GM18511 (cell line): ENCODE data around the gene FAM184B.

Experiments used
- ATAC-seq: cut with Tn5 transposase; IDR thresholded peaks from one replicate; pipeline ENCODE4 v1.9.1; 2021; ENCODE audit warnings: mild to moderate bottlenecking, moderate library complexity; ENCODE audit not compliant: unreplicated experiment

FAM184B gene

DNA sequence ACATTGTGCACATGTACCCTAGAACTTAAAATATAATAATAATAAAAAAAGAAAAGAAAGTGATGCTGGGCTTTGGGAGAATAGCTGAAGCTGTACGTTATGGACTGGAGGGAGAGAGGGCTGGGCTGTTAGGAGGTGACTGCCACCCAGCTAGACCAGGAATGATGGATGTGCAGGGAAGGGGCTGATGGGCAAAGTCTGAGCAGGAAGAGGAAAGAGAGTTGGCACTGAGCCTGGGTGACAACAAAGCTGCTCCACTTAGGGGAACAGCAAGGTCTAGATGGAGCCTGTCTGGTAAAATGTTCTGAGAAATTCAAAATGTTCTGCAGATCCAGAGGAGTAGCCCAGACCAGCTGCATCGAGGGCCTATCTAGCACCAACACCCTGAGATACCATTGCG is 134.7 kb downstream of the FAM184B start:
- ATAC-seq: no peak

DNA sequence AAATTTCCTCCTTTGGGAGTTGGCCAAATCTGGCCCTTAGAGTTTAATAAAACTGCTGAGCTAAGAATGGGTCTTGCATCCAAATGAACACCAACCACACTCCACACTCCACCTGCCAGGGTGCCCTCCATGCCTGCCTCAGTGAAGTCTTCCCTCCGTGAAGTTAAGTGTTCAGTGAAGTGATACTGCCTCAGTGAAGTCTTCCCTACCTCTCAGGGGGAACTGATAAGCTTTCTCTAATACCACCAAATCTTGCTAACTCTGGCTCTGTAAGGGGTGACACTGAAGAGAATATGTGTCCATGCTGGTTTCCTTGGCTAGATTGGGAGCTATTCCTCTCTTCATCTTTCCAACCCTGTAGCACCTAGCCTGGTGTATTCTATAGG is 139.0 kb downstream of the FAM184B start:
- no peak for ATAC-seq

DNA sequence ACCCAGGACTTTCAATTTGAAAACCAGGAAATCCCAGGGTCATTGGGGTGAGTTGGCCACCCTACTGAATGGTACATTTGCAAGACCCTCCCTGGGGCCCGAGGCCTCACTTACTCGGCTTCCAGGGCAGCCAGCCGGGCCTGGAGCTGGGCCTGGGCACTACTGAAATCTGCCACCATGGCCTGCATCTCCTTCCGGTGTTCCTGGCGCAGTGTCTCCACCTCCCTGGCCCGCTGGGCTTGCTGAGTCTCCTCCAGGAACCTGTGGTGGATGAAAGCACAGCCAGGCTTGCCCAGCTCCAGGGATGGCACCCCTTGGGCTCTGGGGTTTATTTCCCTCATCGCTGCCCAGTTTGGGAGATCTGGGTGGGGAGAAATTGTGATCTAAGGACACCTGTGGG is 142.3 kb downstream of the FAM184B start:
- ATAC-seq: no peak

DNA sequence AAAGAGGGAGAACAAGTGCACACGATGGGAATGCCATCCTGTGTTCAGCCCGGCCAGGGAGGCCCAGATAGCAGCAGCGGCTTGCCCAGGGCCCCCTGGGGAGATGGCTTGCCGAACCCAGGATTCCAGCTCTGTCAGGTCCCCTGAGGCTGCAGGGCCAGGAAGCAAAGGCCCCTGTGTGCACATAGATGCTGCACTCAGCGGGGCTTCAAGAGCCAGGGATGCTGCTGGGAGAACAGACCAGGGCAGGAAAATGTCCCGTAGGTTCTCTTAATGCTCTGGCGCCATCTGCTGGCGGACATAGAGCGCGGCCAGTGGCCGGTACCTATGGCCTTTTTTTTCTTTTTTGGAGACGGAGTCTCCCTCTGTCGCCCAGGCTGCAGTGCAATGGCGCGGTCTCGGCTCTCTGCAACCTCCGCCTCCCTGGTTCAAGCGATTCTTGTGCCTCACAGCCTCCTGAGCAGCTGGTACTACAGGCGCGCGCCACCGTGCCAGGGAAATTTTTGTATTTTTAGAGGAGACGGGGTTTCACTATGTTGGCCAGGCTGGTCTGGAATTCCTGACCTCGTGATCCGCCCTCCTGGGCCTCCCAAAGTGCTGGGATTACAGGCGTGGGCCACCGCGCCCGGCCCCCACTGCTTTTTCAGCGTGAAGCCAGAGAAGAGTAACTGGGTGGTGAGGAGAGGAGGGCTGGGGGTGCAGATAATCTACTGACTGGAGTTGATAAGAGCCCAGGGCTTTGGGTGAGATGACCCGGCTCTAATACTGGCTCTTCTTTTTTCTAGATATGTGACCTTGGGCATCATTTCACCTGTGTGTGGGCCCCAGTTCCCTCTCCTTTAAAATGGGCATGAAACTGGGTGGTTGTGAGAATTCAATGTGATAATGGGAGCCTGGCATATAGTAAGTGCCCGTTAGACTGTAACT is 144.5 kb downstream of the FAM184B start:
- ATAC-seq: peak; percentile 91

DNA sequence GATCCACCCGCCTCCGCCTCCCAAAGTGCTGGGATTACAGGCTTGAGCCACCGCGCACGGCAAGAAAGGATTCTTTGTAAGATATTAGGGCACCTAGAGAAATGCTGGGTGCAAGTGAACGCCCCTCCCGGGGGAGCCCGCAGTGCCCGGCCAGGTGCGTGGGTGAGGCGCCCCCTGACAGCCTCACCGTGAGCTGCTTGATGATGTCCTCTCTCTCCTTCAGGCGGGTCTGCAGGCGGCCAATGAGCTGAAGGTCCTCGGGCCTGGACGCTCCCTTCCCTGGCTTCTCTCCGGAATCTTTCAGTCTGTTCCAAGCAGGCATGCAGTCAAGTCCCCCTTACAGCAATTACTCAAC is 145.1 kb downstream of the FAM184B start:
- ATAC-seq: peak; percentile 18

GRCh38 chr4:17635056-17635455 is 146.4 kb downstream of the FAM184B start:
- no peak for ATAC-seq

DNA sequence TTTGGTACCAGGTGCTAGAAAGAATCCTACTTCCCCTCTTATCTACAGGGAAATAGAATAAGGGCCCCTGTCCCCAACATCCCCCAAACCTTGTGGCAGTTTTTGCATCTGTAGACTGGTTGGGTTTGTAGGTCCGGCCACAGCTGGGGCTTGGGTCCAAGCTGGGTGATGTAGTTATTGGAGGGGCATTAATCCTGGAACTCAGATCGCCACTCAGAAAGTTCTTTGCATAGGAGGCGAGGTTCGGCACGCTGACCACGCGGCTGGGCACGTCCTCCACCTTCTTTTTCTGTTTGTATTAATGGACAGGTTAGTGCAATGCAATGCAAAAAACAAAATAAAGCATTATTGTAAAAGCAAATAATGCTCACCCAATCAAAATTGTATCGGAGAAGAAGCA is 147.8 kb downstream of the FAM184B start:
- no peak for ATAC-seq

- ATAC-seq: no peak
Measured at GRCh38 chr4:17630228-17630627, 151.2 kb downstream of the FAM184B start.

- no peak for ATAC-seq
Measured at GRCh38 chr4:17624821-17625220, 156.6 kb downstream of the FAM184B start.

DNA sequence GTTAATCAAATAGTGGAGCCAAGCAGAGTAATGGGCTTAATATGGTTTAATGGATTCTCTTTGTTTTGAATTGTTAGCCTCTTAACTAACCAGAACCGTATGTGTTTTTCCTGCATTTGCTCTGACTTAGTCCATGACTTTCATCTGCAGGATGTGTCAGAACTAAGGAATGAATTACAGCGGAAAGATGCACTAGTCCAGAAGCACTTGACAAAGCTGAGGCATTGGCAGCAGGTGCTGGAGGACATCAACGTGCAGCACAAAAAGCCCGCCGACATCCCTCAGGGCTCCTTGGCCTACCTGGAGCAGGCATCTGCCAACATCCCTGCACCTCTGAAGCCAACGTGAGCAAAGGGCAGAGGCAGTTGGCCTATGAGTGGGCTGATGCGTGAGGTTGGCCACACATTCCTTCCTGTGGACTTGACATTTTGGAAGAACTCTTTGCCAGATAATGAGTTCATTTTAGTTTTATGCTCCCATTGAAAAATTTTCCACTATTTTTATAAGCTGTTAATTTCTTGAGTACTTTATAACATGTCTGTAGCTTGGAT is 157.9 kb downstream of the FAM184B start:
- no peak for ATAC-seq

- no peak for ATAC-seq
Measured at GRCh38 chr4:17619416-17620105, 161.9 kb downstream of the FAM184B start.

- ATAC-seq: no peak
Measured at GRCh38 chr4:17618926-17619325, 162.5 kb downstream of the FAM184B start.

- no peak for ATAC-seq
Measured at GRCh38 chr4:17616283-17616682, 165.1 kb downstream of the FAM184B start.

- ATAC-seq: peak; percentile 96
Measured at GRCh38 chr4:17614416-17615299, 166.8 kb downstream of the FAM184B start, which contains the start of gene MED28. Gene MED28 (plus strand): TSS chr4:17614641. CDS start chr4:17614655, 14 bp downstream.

GRCh38 chr4:17613761-17614415 is 167.5 kb downstream of the FAM184B start:
- peak; percentile 58 for ATAC-seq

GRCh38 chr4:17605236-17605635 is 176.2 kb downstream of the FAM184B start:
- ATAC-seq: no peak

DNA sequence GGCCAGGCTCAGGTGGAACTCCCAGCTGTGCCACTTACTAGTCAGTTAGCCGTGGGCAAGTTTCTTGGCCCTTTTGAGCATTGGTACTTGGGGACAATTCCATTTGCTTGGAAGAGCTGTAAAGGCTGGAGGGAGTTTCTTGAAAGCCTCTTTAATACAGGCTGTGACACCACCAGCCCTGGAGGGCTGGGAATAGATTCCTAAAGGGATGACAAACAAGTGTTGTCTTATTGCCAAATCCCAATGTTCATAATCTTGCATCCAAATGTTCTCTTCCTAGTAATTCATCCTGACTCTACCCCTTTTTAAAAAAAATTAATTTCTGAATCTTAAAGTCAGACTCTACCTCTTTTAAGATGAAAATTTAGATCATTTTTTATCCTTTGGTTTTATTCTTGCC is 181.6 kb downstream of the FAM184B start:
- no peak for ATAC-seq

- no peak for ATAC-seq
Measured at GRCh38 chr4:17597517-17597916, 183.9 kb downstream of the FAM184B start.

GRCh38 chr4:17595471-17596005 is 185.9 kb downstream of the FAM184B start:
- peak; percentile 96 for ATAC-seq

GRCh38 chr4:17589355-17589754 is 192.1 kb downstream of the FAM184B start:
- ATAC-seq: no peak
